ENCODE data around the gene RHOU. TPM values are rescaled to one million over a fixed set of nuclear protein-coding genes. Genes with fewer than 3 reads are reported as not detected.

RHOU gene
- total RNA-seq: 0.53 and 1.1 TPM in 2 replicates

DNA sequence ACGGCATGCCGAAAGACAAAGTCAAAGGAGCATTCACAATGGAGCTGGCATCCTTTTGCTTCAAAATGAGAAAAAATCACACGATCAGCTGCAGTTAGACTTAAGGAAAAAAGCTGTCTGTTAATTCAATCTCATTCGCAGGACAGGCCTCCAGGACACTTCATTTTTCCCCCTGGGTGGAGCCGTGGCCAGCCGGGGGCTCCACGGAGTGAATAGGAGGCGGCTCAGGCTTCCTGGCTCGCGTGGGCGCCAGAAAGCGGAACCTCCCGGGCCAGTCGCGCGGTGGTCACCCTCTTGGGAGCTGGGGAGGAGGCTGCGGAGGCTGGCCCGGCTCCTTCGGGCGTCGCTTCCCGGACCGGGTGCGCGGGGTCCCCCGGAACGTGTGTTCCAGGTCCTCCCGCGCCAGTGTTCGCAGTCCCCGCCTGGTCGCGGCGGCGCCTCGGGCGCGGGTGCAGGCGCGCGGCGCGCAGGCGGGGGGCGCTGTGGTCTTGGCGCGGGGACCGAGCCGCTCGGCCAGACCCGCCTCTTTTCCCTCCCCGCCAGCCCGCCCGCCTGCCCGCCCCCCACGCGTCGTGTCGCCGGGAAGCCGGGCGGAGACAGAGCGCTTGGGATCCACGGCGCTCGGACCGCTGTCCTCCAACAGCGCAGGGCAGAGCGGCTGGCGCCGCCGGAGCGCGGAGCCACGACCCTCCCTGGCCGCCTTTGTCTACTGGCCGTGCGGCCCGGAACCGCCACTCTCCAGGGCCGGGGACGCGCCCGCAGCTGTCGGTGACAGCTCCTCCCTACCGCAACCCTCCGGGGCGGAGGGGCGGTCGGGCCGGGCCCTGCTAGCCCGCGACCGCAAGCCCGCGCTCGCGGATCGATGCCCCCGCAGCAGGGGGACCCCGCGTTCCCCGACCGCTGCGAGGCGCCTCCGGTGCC lies at the start of gene RHOU:
Gene RHOU (plus strand): TSS at position 599 of the 921 bp plus-strand sequence. CDS start 264 bp downstream, at position 863.

Other genes with a start within 250 kb of the RHOU start
- gene RNF187, start 248.1 kb upstream of the RHOU start, total RNA-seq: 20.9 and 34.7 TPM in 2 replicates